Activated CD8-positive, alpha-beta memory T cell treated with anti-CD3 and anti-CD28 coated beads, Interleukin-2, amount 50 U/mL, for 24 hours (primary cell): ENCODE data around the gene LRR1.
"Not testable (repeated sequence)": the region's sequence is repeated elsewhere in the genome, so short reads cannot be mapped to it uniquely, and the experiment has no call there.

Source experiments
- DNase-seq: peaks from one replicate; pipeline ENCODE4 v3.0.0-alpha.2; 2020; ENCODE audit errors: extremely low read depth

Gene LRR1

GRCh38 chr14:49585803-49586672, 12.7 kb upstream of the LRR1 start, which contains the start of gene RPS29:
TSS of gene RPS29 (minus strand) at chr14:49586380. CDS start at chr14:49586346, 34 bp downstream.
- peak; percentile 98 for DNase-seq

GRCh38 chr14:49586673-49587460, 11.9 kb upstream of the LRR1 start:
- no peak for DNase-seq

- DNase-seq: no peak
These were observed 9.4 kb upstream of the LRR1 start for GRCh38 chr14:49589387-49589786.

GRCh38 chr14:49593016-49593415, 5.7 kb upstream of the LRR1 start:
- DNase-seq: no peak

- DNase-seq: no peak
These were observed 4.2 kb upstream of the LRR1 start for GRCh38 chr14:49594347-49595091.

- DNase-seq: no peak
These were observed 603 bp upstream of the LRR1 start for GRCh38 chr14:49598189-49598484.

GRCh38 chr14:49607583-49607982, 8.8 kb downstream of the LRR1 start:
- DNase-seq: no peak

GRCh38 chr14:49612251-49612650, 13.5 kb downstream of the LRR1 start:
- DNase-seq: no peak

GRCh38 chr14:49612671-49613070, 13.9 kb downstream of the LRR1 start:
- DNase-seq: no peak

GRCh38 chr14:49614196-49614595, 15.5 kb downstream of the LRR1 start:
- DNase-seq: no peak

GRCh38 chr14:49615776-49616175, 17.0 kb downstream of the LRR1 start:
- no peak for DNase-seq

- no peak for DNase-seq
These were observed 19.2 kb downstream of the LRR1 start for GRCh38 chr14:49617852-49618519.

- not testable (repeated sequence) for DNase-seq
These were observed 20.5 kb downstream of the LRR1 start for GRCh38 chr14:49619273-49619672.

GRCh38 chr14:49619730-49620129, 21.0 kb downstream of the LRR1 start:
- DNase-seq: no peak

GRCh38 chr14:49620182-49621113, 21.7 kb downstream of the LRR1 start, which contains the start of the genes MGAT2 and RPL36AL:
TSS of gene MGAT2 (plus strand) at chr14:49620799. CDS start at chr14:49621269, 470 bp downstream.
TSS of gene RPL36AL (minus strand) at chr14:49620626. CDS start at chr14:49619104, 1,522 bp downstream.
- DNase-seq: peak; percentile 89

- no peak for DNase-seq
These were observed 22.6 kb downstream of the LRR1 start for GRCh38 chr14:49621114-49621881.

- no peak for DNase-seq
These were observed 23.4 kb downstream of the LRR1 start for GRCh38 chr14:49622022-49622607.

GRCh38 chr14:49623387-49623786, 24.6 kb downstream of the LRR1 start:
- DNase-seq: no peak
